MG63 (cell line): Measurements from ENCODE around the gene GTF2I. TPM values are rescaled to one million over a fixed set of nuclear protein-coding genes. Genes with fewer than 3 reads are reported as not detected.
"Not testable (repeated sequence)": the region's sequence is repeated elsewhere in the genome, so short reads cannot be mapped to it uniquely, and the experiment has no call there.

ENCODE experiments used
- DNase-seq: peaks from one replicate; pipeline ENCODE4 v3.0.0-alpha.2; 2020
- H3K27me3 ChIP-seq: fragments of 250-450 bp; sonication (Bioruptor Pico); 2 replicates; pipeline ENCODE4 v1.5.1; 2020; ENCODE audit warnings: mild to moderate bottlenecking, moderate library complexity
- H3K36me3 ChIP-seq: fragments of 250-450 bp; sonication (Bioruptor Pico); 2 replicates; pipeline ENCODE4 v1.5.1; 2020; ENCODE audit warnings: mild to moderate bottlenecking, moderate library complexity
- H3K4me3 ChIP-seq: fragments of 250-450 bp; sonication (Bioruptor Pico); 2 replicates; pipeline ENCODE4 v1.5.1; 2020; ENCODE audit warnings: mild to moderate bottlenecking, moderate library complexity
- H3K9me3 ChIP-seq: fragments of 250-450 bp; sonication (Bioruptor Pico); 2 replicates; pipeline ENCODE4 v1.5.1; 2020; ENCODE audit warnings: mild to moderate bottlenecking, moderate library complexity
- total RNA-seq: library from RNA; depleted of rRNA; stranded (reverse); fragments of >200 nt; shearing (Covaris generic); gene quantifications from 2 replicates; pipeline ENCODE4 v1.2.3, GENCODE V29; 2014; ENCODE audit warnings: low replicate concordance

Gene GTF2I
- total RNA-seq, 1 experiment from 2014 or later = 57.8 TPM

DNA sequence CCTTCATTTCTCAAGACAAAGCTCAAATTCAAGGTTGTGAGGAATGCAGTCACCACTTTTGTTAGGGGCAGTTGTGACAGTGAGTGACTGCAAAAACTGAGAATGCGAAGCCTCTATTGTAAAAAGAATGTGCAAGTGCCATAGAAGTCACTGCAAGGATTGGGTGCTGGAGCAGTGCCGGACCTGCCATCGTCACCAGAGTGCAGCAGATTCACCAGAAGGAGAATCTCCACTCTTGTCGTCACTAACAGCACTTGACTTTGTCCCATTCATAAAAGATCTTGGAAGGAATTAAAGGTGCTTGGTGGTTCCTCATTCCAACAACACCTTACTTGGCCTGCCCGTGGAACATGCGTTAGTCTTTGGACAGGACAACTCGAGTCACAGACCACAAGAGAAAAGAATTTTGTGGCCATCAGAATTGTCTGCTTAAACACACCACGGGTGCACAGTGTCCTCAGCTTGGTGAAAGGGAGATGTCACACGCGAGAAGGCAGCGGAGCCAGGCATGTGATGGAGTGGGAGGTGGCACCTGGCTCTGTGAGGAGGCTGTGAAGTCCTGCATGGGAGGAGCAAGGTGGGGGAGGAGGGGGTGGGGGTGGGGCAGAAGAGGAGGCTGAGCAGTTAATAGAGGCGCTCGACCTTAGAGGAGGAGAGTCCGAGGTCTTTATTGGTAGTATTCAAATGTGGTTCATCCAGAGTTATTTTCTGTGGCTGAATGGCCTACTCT lies 82.6 kb downstream of the GTF2I start:
- not testable (repeated sequence) for H3K9me3 ChIP-seq, H3K36me3 ChIP-seq, H3K27me3 ChIP-seq, DNase-seq, H3K4me3 ChIP-seq

- H3K4me3 ChIP-seq = not testable (repeated sequence)
These were observed 86.5 kb downstream of the GTF2I start for GRCh38 chr7:74743936-74744557.

GRCh38 chr7:74753921-74754482 lies 96.5 kb downstream of the GTF2I start:
- H3K36me3 ChIP-seq, H3K9me3 ChIP-seq, DNase-seq, H3K4me3 ChIP-seq, H3K27me3 ChIP-seq: not testable (repeated sequence)

More at GRCh38 chr7:74743936-74744557, 86.5 kb downstream of the GTF2I start:
- not testable (repeated sequence) for H3K9me3 ChIP-seq, H3K36me3 ChIP-seq, DNase-seq, H3K27me3 ChIP-seq

GRCh38 chr7:74756673-74757072 lies 99.2 kb downstream of the GTF2I start:
- H3K27me3 ChIP-seq, DNase-seq, H3K36me3 ChIP-seq, H3K4me3 ChIP-seq, H3K9me3 ChIP-seq: not testable (repeated sequence)

DNA sequence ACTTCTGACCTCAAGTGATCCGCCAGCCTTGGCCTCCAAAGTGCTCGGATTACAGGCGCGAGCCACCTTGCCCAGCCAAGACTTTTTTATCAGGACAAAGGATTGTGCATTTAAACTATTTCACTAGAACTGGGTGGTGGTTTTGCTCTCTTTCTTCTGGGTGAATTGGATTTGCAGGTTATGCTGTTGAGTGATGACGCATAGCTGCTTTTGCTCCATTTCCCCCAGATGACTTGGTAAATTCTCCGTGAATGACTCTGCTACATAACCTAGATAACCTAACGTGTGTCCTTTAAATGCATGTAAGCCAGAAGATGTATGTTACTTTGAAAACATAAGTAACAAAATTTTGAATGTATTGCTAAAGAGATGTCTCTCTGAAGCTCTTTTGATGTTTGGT lies 100.8 kb downstream of the GTF2I start:
- not testable (repeated sequence) for DNase-seq, H3K36me3 ChIP-seq, H3K27me3 ChIP-seq, H3K4me3 ChIP-seq, H3K9me3 ChIP-seq

DNA sequence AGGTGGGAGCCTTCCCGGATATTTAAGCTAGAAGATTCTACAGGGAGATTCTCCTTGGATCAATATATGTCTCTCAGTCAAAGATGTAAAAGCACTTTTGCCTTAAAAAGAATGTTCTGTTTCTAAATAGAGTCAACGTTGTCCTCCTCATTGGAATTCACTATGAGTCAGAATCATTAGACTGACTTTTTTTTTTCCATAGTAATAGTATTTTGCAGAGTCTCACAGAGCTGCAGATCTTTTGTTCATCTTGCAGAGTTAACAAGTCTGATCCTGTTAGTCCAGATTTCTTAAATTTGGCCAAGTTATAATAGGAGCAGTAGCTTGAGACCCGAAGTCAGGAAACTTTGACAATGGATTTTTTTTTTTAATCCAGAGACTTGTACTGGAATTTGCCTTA lies 101.5 kb downstream of the GTF2I start:
- H3K9me3 ChIP-seq, DNase-seq, H3K4me3 ChIP-seq, H3K36me3 ChIP-seq, H3K27me3 ChIP-seq: not testable (repeated sequence)

GRCh38 chr7:74765205-74765918 lies 107.8 kb downstream of the GTF2I start:
- not testable (repeated sequence) for H3K9me3 ChIP-seq, H3K36me3 ChIP-seq, H3K4me3 ChIP-seq

DNA sequence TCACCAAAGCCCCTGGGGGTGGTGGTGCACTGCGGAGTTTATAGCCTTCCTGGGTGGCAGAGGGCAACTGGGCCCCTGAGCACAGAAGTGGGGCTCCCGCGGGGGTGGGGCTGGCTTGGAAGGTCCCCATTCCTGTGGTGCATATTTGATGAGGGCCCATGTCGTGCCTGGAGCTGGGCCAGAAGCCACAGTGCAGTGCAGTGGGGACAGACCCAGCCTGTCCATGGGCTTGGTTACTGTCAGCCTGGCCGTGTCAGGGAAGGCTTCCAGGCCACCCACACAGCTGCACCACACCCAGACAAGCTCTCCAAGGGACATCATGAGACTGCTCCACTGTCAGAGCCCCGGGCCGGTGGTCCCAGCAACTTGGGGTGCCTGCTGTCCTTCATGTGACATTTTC lies 109.0 kb downstream of the GTF2I start:
- not testable (repeated sequence) for DNase-seq, H3K27me3 ChIP-seq, H3K4me3 ChIP-seq, H3K9me3 ChIP-seq, H3K36me3 ChIP-seq

More at GRCh38 chr7:74765205-74765918, 107.8 kb downstream of the GTF2I start:
- not testable (repeated sequence) for H3K27me3 ChIP-seq, DNase-seq

DNA sequence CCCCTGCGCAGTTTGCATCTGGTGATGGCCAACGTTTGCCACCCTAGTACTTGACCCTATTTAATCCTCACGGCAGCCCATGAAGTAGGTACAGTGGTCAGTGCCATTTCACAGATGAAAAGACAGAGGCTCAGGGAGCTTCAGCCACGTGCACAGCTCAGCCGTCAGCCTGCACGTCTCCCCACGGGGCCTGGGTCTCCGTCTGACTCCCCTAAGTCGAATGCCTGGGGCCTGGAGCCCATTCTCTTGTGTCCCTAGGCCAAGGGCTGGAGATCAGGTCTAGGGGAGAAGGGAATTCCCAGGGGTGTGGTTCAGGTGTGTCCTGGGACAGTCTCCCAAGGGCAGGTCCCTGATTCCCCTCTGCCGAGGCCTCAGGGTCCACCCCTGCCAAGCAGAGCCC lies 109.5 kb downstream of the GTF2I start:
- H3K27me3 ChIP-seq, DNase-seq, H3K9me3 ChIP-seq, H3K4me3 ChIP-seq, H3K36me3 ChIP-seq: not testable (repeated sequence)

GRCh38 chr7:74770062-74770461 lies 112.5 kb downstream of the GTF2I start:
- H3K27me3 ChIP-seq, DNase-seq, H3K36me3 ChIP-seq, H3K9me3 ChIP-seq, H3K4me3 ChIP-seq: not testable (repeated sequence)

DNA sequence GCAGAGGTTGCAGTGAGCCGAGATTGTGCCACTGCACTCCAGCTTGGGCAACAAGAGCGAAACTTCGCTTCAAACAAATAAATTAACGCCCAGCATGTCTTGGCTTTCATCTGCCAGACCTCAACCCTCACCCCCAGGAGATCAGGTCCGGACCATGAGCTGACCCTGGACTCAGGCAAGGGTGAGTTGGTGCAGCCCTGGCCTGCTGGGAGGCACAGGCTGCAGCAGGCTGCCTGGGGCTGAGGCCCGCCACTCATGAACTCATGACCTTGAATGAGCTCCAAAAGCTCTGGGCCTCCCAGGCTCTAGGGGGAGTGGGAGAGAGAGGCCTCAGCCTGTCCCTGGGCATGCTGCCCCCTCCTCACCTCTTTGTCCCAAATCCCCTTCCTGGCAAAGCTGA lies 114.6 kb downstream of the GTF2I start:
- H3K4me3 ChIP-seq, H3K36me3 ChIP-seq, H3K27me3 ChIP-seq, DNase-seq, H3K9me3 ChIP-seq: not testable (repeated sequence)

DNA sequence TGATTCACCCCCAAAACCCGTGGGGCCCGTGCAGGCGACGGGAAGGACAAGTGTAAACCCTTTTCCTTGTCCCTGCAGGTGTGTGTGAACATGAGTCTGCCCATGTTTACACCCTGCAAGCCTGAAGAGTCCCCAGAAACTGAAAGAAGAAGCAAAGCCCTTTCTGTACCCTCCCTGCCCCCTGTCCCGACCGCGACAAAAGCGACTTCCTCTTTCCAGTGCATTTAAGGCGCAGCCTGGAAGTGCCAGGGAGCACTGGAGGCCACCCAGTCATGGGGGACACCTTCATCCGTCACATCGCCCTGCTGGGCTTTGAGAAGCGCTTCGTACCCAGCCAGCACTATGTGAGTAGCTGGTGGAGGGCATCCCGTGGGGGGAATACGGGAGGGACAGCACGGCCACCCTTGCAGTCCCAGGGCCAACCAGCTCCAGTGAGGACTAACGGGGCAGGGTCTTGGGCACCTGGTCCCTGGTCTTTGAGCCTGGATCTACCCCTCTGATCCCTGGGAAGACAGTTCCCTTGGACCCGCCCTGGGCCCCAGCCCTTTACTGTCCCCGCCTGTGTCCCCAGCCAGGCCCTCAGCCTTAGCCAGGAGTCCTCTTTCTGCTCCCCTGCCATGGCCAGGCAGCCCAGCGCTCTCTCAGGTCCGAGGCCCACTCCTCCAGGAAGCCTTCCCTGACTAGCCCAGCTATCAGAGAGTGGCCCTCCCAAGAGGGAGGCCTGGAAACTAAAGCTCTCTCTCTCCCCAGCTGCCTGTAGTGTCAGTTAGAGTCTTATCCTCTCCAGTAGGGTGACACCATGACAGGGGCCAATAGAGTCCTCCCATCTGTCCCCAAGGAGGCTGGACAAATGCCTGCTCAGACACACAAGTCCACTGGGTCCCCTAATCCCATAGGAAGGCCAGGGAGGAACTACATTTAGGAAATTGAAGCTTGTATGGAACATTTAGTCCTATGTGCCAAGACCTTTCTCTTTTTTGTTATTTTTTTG lies 116.5 kb downstream of the GTF2I start, which contains the start of gene NCF1:
Gene NCF1, plus strand, starts transcription at position 252 of the 991 bp plus-strand sequence. Its CDS starts 21 bp downstream, at position 273.
- DNase-seq = not testable (repeated sequence)

DNA sequence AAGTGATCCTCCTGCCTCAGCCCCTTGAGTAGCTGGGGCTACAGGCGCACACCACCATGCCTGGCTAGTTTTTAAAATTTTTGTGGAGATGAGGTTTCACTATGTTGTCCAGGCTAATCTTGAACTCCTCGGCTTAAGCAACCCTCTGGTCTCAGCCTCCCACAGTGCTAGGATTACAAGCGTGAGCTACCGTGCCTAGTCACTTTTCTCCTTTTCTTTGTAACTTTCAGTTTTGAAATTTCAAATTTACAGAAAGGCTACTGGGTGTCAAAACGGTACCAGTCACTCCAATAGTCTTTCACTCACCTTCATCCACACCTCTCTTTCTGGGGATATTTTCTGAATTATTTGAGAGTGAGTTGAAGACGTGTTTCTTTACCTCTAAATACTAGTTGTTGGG lies 117.6 kb downstream of the GTF2I start:
- H3K4me3 ChIP-seq, H3K9me3 ChIP-seq, H3K36me3 ChIP-seq, H3K27me3 ChIP-seq, DNase-seq: not testable (repeated sequence)

More for the DNA sequence above, 116.5 kb downstream of the GTF2I start, which contains the start of gene NCF1:
- not testable (repeated sequence) for H3K9me3 ChIP-seq, H3K4me3 ChIP-seq, H3K36me3 ChIP-seq, H3K27me3 ChIP-seq

DNA sequence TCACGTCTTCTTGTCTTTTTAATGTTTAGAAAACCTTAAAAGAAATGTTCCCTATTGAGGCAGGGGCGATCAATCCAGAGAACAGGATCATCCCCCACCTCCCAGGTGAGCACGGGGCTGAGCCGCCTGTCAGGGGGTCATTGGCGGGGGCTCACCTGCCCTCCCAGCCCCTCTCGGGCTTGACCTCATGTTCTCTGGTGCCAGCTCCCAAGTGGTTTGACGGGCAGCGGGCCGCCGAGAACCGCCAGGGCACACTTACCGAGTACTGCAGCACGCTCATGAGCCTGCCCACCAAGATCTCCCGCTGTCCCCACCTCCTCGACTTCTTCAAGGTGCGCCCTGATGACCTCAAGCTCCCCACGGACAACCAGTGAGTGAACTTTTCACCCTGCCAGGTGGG lies 121.5 kb downstream of the GTF2I start:
- not testable (repeated sequence) for H3K27me3 ChIP-seq, DNase-seq, H3K36me3 ChIP-seq, H3K9me3 ChIP-seq, H3K4me3 ChIP-seq

- not testable (repeated sequence) for H3K27me3 ChIP-seq, DNase-seq, H3K4me3 ChIP-seq, H3K36me3 ChIP-seq, H3K9me3 ChIP-seq
These were observed 124.2 kb downstream of the GTF2I start for GRCh38 chr7:74781746-74782145.

- H3K4me3 ChIP-seq, H3K27me3 ChIP-seq, DNase-seq, H3K9me3 ChIP-seq, H3K36me3 ChIP-seq: not testable (repeated sequence)
These were observed 126.1 kb downstream of the GTF2I start for GRCh38 chr7:74783595-74783994.
